Muscle layer of colon (tissue), 2 donors: ENCODE measurements around the gene CCL15.

Experiments used
- H3K27ac ChIP-seq: one replicate; pipeline ENCODE4 v1.7.0; 2013; ENCODE audit warnings: low read depth, mild to moderate bottlenecking, low read length, moderate library complexity
- H3K27me3 ChIP-seq, 2 donors: one replicate each; pipeline ENCODE4 v1.7.0; 2013; ENCODE audit warnings: low read length in 2 of 2, mild to moderate bottlenecking in 2 of 2; ENCODE audit not compliant: insufficient read depth in 2 of 2, control insufficient read depth in 1 of 2
- H3K36me3 ChIP-seq: one replicate; pipeline ENCODE4 v1.7.0; 2013; ENCODE audit warnings: mild to moderate bottlenecking, low read length; ENCODE audit not compliant: insufficient read depth
- H3K4me1 ChIP-seq: one replicate; pipeline ENCODE4 v1.7.0; 2013; ENCODE audit warnings: mild to moderate bottlenecking, low read length; ENCODE audit not compliant: insufficient read depth
- H3K4me3 ChIP-seq, 2 donors: one replicate each; pipeline ENCODE4 v1.7.0; 2013; ENCODE audit warnings: low read length in 2 of 2, low read depth in 1 of 2, mild to moderate bottlenecking in 1 of 2, moderate library complexity in 1 of 2
- H3K9ac ChIP-seq: one replicate; pipeline ENCODE4 v1.7.0; 2013; ENCODE audit warnings: low read length
- H3K9me3 ChIP-seq: one replicate; pipeline ENCODE4 v1.7.0; 2013; ENCODE audit warnings: mild to moderate bottlenecking, low read length
- donor health status: abdominal sarcoma.
- donor health status: Adenocarcinoma of cecum.

Gene CCL15

DNA sequence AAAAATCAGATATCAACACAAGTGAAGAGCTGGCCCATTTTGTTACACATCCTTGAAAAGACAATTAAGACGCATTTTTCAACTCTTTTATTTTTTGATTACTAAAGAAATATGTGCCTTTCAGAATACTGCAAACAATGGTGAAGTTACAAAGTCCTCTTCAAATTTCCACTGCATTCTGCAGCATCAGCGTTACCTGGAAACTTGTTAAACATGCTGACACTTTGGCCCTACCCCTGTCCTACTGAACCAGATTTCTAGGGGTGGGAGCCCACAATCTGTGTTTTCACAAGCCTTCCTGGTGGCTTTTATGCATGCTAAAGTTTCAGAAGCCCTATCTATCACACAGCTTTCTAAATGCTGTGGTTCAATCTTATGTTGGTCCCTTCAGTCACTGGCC lies 10.3 kb downstream of the CCL15 start:
- no peaks in the 10 kb centered on the region for H3K36me3 ChIP-seq
- no peak overlapping the region for H3K9ac ChIP-seq
- no peak overlapping the region for H3K27ac ChIP-seq
- H3K9me3 ChIP-seq, result no peaks in the 10 kb centered on the region
- no peaks in the 10 kb centered on the region for H3K4me1 ChIP-seq
- H3K27me3 ChIP-seq, result no peaks in the 10 kb centered on the region
- no peak overlapping the region for H3K4me3 ChIP-seq

DNA sequence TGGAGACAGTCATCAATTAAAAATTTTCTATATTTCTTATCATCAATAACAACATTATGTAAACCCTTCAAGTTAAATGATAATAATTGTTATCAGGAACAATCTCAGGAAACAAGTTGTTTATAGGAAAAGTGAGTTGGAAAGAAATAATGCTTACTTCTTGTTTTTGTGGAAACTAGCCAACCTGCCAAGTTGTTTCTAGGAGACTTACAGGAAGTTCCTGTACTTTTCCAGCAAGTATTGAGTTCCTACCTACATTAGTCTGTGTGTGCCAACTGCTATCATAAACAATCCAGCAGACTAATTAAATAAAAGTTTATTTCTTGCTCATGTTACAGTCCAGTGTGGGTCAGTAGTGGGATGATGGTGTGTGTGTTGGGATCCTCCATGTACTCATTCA lies 13.2 kb downstream of the CCL15 start:
- Histone ChIP-seq H3K9ac (no peak overlapping the region), H3K9me3 (no peaks in the 10 kb centered on the region), H3K36me3 (no peaks in the 10 kb centered on the region), H3K4me1 (no peaks in the 10 kb centered on the region), H3K4me3 (no peak overlapping the region), H3K27ac (no peak overlapping the region), H3K27me3 (no peaks in the 10 kb centered on the region)

DNA sequence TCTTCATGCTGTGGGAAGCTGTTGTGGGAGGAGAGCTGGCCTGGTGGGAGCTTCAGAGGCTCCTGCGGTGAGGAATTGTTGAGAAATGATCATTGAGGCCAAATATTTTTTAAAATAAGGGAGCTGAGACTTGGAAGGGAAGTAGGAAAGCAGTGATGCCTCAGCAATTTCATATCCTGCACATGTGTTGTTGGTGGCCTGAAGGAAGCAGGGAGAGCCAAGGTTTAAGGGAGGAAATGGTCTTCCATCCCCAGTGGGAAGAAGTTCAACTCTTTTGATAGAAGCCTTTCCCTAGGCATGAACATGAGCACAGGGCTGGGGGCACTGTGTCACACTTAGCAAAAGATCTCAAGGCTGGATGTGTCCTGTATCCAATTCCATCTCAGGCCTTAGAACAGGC lies 14.7 kb downstream of the CCL15 start, which contains the start of gene CCL14:
CCL14 (minus strand) TSS at position 87 of the 400 bp plus-strand sequence; CDS start at position 7, 80 bp downstream.
- no peaks in the 10 kb centered on the region for H3K9me3 ChIP-seq
- no peak within 1 kb of the TSS for H3K27ac ChIP-seq
- H3K27me3 ChIP-seq, result no peaks in the 10 kb centered on the region
- no peak within 1 kb of the TSS for H3K9ac ChIP-seq
- no peaks in the 10 kb centered on the region for H3K4me1 ChIP-seq
- H3K4me3 ChIP-seq, result no peak within 1 kb of the TSS
- H3K36me3 ChIP-seq, result no peaks in the 10 kb centered on the region

DNA sequence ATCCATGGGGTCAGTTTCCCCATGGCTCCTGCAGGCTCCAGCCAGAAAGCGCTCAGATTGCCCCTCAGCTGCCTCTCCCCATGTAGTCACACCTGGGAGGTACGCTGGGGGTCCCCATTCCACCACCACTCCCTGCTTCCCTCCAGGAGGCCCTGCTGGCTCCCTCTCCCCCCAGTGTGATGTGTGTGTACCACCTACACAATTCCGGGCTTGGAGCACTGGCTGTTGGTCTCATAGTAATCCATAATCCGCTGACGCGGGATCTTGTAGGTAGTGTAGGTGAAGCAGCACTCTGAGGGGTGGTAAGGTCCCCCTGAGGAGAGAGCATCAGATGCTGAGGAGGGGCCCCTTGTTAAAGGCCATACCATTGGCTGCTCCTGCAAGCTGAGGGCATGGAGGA lies 17.2 kb downstream of the CCL15 start:
- no peak overlapping the region for H3K9ac ChIP-seq
- H3K27ac ChIP-seq, result no peak overlapping the region
- no peak overlapping the region for H3K4me3 ChIP-seq
- H3K27me3 ChIP-seq, result no peaks in the 10 kb centered on the region
- no peaks in the 10 kb centered on the region for H3K36me3 ChIP-seq
- H3K9me3 ChIP-seq, result no peaks in the 10 kb centered on the region
- H3K4me1 ChIP-seq, result no peaks in the 10 kb centered on the region

DNA sequence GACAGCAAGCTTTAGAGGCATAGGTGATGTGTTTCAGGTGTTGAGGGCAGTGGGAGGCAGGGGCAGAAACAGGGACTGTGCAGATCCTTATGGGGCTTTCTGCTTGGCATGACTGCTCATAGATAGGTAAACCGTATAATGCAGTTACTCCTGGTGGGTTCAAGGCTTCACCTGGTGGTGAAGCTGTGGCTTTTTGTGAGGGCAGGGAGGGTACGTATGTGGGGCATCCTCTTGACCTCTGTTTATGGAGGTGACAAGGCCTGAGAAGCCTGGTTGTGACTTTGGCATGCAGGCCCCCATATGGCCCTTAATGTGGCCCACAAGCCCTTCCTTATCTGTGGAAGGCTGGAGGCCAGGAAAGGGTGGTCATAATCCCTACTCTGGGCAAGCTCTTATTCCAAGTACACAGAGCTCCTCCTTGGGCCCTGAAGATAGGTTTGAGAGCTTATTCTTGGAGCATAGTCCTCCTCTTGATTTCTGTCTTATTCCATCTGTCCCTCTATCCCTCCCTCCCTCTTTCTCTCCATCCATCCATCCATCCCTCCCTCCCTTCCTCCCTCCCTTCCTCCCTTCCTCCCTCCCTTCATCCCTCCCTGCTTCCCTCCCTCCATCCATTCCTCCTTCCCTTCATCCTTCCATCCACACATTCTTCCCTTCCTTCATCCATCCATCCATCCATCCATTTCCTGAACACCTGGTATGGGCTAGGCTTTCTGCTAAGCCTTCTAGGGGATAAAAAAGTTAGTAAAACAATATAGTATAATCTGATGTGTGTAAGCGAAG lies 18.8 kb downstream of the CCL15 start:
- Histone ChIP-seq H3K9ac (no peak overlapping the region), H3K36me3 (no peaks in the 10 kb centered on the region), H3K4me1 (no peaks in the 10 kb centered on the region), H3K27me3 (no peaks in the 10 kb centered on the region), H3K9me3 (no peaks in the 10 kb centered on the region), H3K27ac (no peak overlapping the region), H3K4me3 (no peak overlapping the region)

DNA sequence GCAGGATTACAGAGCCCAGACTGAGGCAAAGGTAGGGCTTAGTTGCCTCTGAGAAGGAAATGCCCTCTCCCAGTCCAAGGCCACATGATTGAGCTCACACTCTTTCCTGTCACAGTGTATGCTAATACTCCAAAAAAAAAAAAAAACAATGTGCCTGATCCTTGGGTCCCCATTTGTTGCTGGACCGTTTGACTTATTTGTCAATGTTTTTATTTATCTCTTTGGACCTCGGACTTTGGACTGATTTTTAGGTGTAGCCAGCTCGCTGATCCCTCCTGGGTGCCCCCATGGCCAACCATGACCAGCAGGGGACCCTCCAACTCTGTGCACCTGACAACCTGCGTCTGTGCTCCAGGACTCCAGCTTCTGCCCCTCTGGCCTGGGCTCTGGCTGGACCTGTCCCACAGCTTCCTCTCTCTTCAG lies 19.4 kb downstream of the CCL15 start:
- H3K36me3 ChIP-seq, result no peaks in the 10 kb centered on the region
- H3K4me3 ChIP-seq, result no peak overlapping the region
- no peak overlapping the region for H3K9ac ChIP-seq
- H3K4me1 ChIP-seq, result no peaks in the 10 kb centered on the region
- no peaks in the 10 kb centered on the region for H3K9me3 ChIP-seq
- no peak overlapping the region for H3K27ac ChIP-seq
- no peaks in the 10 kb centered on the region for H3K27me3 ChIP-seq

DNA sequence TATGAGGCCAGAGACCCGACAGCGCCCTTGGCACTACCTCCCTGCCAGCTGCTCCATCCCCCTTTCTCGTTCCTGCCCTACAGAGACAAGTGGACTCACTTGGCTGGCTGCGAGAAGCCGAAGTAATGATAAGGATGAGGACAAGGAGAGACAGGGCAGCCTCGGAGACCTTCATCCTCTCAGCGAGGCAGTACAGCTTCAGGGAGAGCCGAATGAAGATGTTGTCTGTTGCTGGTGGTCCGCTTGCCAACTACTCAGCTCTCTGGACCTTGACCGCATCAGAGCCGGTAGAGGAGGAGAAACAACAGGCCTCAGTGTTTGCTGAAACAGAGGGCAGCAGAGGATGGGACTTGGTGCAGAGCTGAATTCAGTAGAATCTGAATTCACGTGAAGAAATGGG lies 20.1 kb downstream of the CCL15 start, which contains the start of gene CCL16:
CCL16 (minus strand) TSS at position 252 of the 400 bp plus-strand sequence; CDS start at position 175, 77 bp downstream.
- H3K27me3 ChIP-seq, result no peaks in the 10 kb centered on the region

DNA sequence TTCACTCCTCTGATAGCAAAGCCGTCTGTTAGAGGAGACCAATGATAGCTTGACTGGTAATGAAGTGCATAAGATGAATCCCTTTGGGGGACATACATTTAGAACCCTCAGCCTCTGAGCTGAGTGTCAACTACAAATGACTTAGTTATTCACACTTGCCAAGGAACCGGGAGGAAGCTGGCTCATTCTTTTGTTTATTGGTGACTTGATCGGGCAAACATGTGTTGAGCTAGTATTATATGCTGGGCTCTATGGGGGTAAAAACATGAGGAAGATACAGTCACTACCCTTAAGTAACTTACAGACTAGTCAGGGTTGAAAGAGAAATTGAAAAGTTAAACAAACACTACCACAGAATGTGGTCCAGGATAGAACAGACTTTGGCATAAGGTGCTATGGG lies 23.0 kb downstream of the CCL15 start:
- H3K9ac ChIP-seq, result no peak overlapping the region
- H3K27ac ChIP-seq, result no peak overlapping the region
- H3K4me3 ChIP-seq, result no peak overlapping the region
- H3K4me1 ChIP-seq, result no peaks in the 10 kb centered on the region
- no peaks in the 10 kb centered on the region for H3K27me3 ChIP-seq
- no peaks in the 10 kb centered on the region for H3K36me3 ChIP-seq
- H3K9me3 ChIP-seq, result no peaks in the 10 kb centered on the region

More for the DNA sequence above, 20.1 kb downstream of the CCL15 start, which contains the start of gene CCL16:
- no peak within 1 kb of the TSS for H3K27ac ChIP-seq
- H3K9ac ChIP-seq, result no peak within 1 kb of the TSS
- no peaks in the 10 kb centered on the region for H3K9me3 ChIP-seq
- H3K4me3 ChIP-seq, result no peak within 1 kb of the TSS
- no peaks in the 10 kb centered on the region for H3K4me1 ChIP-seq
- no peaks in the 10 kb centered on the region for H3K36me3 ChIP-seq

DNA sequence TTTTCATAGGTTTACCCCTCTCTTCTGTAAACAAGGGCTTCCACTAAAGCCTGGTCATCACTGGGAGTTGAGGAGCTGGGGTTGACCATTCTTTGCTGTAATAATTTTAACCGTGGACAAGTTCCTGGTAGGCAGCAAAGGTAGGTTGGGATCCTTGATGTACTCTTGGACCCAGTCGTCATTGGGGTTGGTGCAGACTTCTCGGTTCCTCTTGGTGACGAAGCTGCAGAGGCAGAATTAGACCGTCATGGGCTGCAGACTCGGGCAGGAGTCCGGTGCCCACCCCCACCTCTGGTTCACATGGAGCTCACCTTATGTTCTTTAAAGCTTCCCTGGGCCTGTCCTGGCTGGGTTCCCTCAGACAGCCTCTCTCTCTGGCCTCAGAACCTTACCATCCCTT lies 23.8 kb downstream of the CCL15 start:
- H3K4me1 ChIP-seq, result no peaks in the 10 kb centered on the region
- no peak overlapping the region for H3K4me3 ChIP-seq
- H3K27me3 ChIP-seq, result no peaks in the 10 kb centered on the region
- no peaks in the 10 kb centered on the region for H3K9me3 ChIP-seq
- H3K27ac ChIP-seq, result no peak overlapping the region
- no peak overlapping the region for H3K9ac ChIP-seq
- H3K36me3 ChIP-seq, result no peaks in the 10 kb centered on the region

DNA sequence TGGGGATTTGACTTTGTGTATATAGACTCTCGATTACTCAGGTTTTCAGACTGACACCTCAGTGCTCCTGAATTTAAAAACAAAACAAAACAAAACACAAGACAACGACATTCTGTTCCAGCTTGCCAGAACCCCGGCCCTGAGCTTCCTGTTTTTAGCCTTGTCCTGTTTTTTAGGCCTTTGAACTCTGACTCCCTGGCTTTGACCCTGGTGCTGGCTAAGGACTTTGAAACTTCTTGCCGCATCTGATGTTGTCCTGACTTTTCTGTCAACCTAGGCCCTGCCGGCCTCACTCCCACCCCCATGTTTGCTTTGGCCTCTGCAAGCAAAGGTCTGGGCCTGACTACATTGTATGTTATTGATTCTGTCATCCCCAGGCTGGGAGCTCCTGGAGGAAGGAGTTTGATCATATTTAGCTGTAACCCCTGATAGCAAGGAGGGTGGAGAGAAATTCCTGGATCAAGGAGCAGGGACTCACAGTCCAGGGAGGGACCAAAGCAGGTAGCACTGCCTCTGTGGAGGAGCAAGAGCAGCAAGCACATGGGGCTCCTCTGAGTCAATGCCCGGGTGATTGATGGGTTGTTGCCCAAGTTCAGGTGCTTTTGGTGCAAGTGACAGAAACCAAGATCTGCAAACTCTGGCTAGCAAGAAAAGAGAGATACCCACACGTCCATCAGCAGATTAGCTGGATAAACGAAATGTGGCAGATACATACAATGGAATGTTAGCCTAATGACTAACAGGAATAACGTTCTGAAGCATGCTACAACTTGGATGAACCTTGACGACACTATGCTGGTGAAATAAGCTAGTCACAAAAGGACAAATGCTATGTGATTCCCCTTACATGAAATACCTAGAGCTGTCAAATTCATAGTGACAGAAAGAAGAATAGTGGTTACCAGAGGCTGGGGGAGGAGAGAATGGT lies 27.8 kb downstream of the CCL15 start:
- H3K9me3 ChIP-seq, result no peaks in the 10 kb centered on the region
- H3K27ac ChIP-seq, result no peak overlapping the region
- H3K36me3 ChIP-seq, result no peaks in the 10 kb centered on the region
- no peaks in the 10 kb centered on the region for H3K4me1 ChIP-seq
- H3K27me3 ChIP-seq, result no peaks in the 10 kb centered on the region
- no peak overlapping the region for H3K4me3 ChIP-seq
- H3K9ac ChIP-seq, result no peak overlapping the region

DNA sequence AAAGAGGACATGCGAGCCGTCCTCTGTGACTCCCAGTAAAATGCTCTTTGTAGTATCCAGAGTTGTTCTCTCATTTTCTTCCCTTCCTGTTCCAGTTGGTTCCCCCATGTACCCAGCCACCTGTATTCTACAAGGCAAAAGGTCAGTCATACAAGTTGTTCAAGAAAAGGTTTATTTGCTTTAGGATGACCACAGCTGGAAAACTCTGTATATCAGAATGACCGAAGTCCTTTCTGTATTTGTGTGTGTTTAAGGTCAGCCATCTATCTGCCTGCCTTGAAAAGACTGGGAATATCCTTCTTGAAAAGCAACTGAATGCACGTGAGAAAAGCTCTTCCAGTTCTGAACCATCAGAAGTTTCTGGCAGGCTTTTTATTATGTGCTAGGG lies 28.4 kb downstream of the CCL15 start:
- Histone ChIP-seq H3K27ac (no peak overlapping the region), H3K9ac (no peak overlapping the region)

More for the DNA sequence above, 28.4 kb downstream of the CCL15 start:
- H3K9me3 ChIP-seq, result no peaks in the 10 kb centered on the region
- H3K27me3 ChIP-seq, result no peaks in the 10 kb centered on the region
- no peaks in the 10 kb centered on the region for H3K36me3 ChIP-seq
- H3K4me3 ChIP-seq, result no peak overlapping the region
- no peaks in the 10 kb centered on the region for H3K4me1 ChIP-seq
